ENCODE results near the gene MIGA1. TPM values are rescaled to one million over a fixed set of nuclear protein-coding genes. Genes with fewer than 3 reads are reported as not detected.
"Not testable (repeated sequence)": the region's sequence is repeated elsewhere in the genome, so short reads cannot be mapped to it uniquely, and the experiment has no call there.

MIGA1 gene
- total and polyA plus RNA-seq, 2 of the 13 experiments (the other 11 are each of a cell fraction or from before 2014, with no cell fraction given): 3.8 to 6.6 TPM

GRCh38 chr1:77809787-77810462 lies 30.5 kb downstream of the MIGA1 start:
- in situ Hi-C loops (cut with HindIII; ENCODE audit: extremely low pct_ligation_motif_present, low pct_unique_long_range_greater_than_20kb); H4K20me1 ChIP-seq (ENCODE audit: insufficient read depth, low read length); H3K9me3 ChIP-seq (ENCODE audit: low read length); FAIRE-seq; POLR2A ChIA-PET; CTCF ChIA-PET (ENCODE audit: low intra/inter-chr PET ratio, low total read pairs); H3K4me1 ChIP-seq (ENCODE audit: insufficient read depth, low read length); H3K79me2 ChIP-seq (ENCODE audit: insufficient read depth, low read length); H2AFZ ChIP-seq (ENCODE audit: low read length); H3K27me3 ChIP-seq (ENCODE audit: control insufficient read depth in 1 of 2, insufficient read depth in 2 of 2, low read length in 2 of 2); intact Hi-C loops (cut with micrococcal nuclease; ENCODE audit: unreplicated experiment); BruUV-seq (replicated peaks); H3K9ac ChIP-seq (ENCODE audit: insufficient read depth, low read depth, low read length); H3K27ac ChIP-seq (ENCODE audit: extremely low read length, insufficient read depth, low read length); DNase-seq (ENCODE audit: low spot score); H3K4me3 ChIP-seq (replicated peaks in 1 of 3; ENCODE audit: insufficient read depth in 1 of 3, low read depth in 2 of 3, low read length in 3 of 3); H3K4me2 ChIP-seq (ENCODE audit: low read depth, low read length); ATAC-seq: not testable (repeated sequence)
- peaks cover 1 to 13% of the 10 kb centered on the region in 2 experiments; a peak in 4 of 5 replicates for H3K36me3 ChIP-seq (replicated peaks in 1 of 2; ENCODE audit: control insufficient read depth in 1 of 2, insufficient read depth in 2 of 2, low read length in 2 of 2)
- WGBS (ENCODE audit: low lambda C conversion rate): 91% methylated on average over 2 of the region's 3 CpGs

GRCh38 chr1:77811589-77811988 lies 32.1 kb downstream of the MIGA1 start:
- H4K20me1 ChIP-seq (ENCODE audit: insufficient read depth, low read length); H3K27ac ChIP-seq (ENCODE audit: extremely low read length, insufficient read depth, low read length); H3K9me3 ChIP-seq (ENCODE audit: low read length); DNase-seq (ENCODE audit: low spot score); ATAC-seq; CTCF ChIA-PET (ENCODE audit: low intra/inter-chr PET ratio, low total read pairs); intact Hi-C loops (cut with micrococcal nuclease; ENCODE audit: unreplicated experiment); H3K79me2 ChIP-seq (ENCODE audit: insufficient read depth, low read length); H3K4me3 ChIP-seq (replicated peaks in 1 of 3; ENCODE audit: insufficient read depth in 1 of 3, low read depth in 2 of 3, low read length in 3 of 3); FAIRE-seq; POLR2A ChIA-PET; H3K9ac ChIP-seq (ENCODE audit: insufficient read depth, low read depth, low read length); H2AFZ ChIP-seq (ENCODE audit: low read length); H3K27me3 ChIP-seq (ENCODE audit: control insufficient read depth in 1 of 2, insufficient read depth in 2 of 2, low read length in 2 of 2); BruUV-seq (replicated peaks); in situ Hi-C loops (cut with HindIII; ENCODE audit: extremely low pct_ligation_motif_present, low pct_unique_long_range_greater_than_20kb); H3K4me1 ChIP-seq (ENCODE audit: insufficient read depth, low read length); H3K4me2 ChIP-seq (ENCODE audit: low read depth, low read length): not testable (repeated sequence)
- WGBS (ENCODE audit: low lambda C conversion rate): 98% methylated on average over 16 of the region's 21 CpGs
- H3K36me3 ChIP-seq (replicated peaks in 1 of 2; ENCODE audit: control insufficient read depth in 1 of 2, insufficient read depth in 2 of 2, low read length in 2 of 2): peaks cover 1 to 13% of the 10 kb centered on the region in 2 experiments; a peak in 4 of 5 replicates

Data from HepG2 (cell line).